GM19099 (cell line): Measurements from ENCODE around the gene CSNK1A1.

Experiments used
- POLR2A ChIP-seq: IDR thresholded peaks from 3 replicates; pipeline ENCODE4 v1.6.1; 2011; ENCODE audit warnings: low read depth; ENCODE audit not compliant: insufficient read length; ENCODE audit errors: extremely low read depth

CSNK1A1 gene

DNA sequence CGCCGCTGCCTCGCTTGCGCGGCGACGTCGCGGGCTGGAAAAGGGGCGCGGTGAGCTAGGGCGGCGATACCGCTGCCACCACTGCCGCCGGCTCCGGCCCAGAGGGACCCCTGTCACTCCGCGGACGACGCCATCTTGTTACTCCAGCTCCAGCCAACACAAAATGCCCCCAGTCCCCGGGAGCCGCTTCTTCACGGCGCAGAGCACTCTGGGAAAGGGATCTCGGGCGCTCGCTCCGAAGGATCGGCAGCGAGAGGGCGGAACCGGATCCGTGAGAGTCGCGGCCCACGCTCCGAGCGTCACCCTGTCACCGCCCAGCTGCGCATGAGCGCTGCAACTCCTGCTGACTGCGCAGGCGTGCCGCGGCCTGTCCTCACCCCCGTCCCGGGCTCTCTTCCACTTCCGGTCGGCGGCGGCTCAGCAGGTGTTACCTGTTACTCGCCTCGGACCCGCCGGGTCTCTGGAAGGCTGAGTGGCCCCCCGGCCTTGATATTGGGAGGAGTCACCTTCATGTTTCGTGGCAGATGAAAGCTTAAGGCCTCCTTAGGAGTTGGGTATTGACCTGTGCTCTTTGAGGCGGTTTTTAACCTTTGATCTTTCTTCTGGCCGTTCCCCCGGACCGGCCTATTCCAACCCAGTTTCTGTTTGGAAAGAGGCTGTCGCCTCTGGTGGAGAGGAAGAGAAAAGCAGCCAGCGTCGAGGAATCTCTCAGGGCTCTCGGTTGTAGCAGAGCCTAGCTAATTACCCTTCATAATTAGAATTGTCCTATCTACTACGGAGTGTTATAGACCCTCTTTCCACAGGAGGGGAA lies at the start of gene CSNK1A1:
CSNK1A1 (minus strand) TSS at position 213 of the 811 bp plus-strand sequence. CDS start 475 bp downstream, outside the sequence.
- peak; percentile 94 for TF ChIP-seq POLR2A

DNA sequence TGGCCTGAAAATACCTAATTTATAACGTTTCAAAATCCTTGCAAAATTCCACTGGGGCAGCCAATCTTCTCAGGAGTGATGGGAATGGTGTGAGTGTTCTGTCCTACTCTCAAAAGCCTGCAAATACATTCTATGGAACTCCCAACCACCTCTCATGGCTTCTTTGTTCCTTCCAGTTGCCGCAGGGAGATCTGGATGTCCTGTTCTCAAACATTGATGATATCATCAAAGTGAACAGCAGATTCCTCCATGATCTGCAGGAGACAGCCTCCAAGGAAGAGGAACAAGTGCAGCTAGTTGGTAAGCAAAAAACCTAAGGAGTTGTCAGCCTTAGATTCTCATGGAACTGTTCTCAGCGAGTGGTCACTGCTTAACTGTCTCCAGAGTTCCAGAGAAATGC lies 49.7 kb upstream of the CSNK1A1 start:
- no peak for TF ChIP-seq POLR2A

- no peak for TF ChIP-seq POLR2A
These were observed 48.1 kb upstream of the CSNK1A1 start for GRCh38 chr5:149599375-149599774.

DNA sequence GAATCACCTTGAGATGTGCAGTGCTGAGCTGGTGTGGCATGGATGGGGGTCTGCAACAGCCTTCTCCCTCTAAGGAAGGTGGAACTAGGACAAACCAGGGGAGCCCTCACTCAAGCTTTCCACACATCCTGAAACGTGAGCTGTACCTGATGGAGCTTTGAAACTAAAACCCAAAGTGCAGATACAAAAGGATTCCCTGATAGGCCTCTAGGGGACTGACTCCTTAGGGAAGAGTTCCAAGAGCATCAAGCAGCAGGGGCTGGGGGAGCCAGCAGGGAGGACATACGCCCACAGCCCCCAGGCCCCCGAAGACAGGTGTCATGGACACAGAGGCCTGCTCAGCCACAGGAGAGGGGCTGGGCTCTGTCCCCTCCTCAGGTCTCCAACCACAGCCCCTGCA lies 47.7 kb upstream of the CSNK1A1 start:
- no peak for TF ChIP-seq POLR2A

- TF ChIP-seq POLR2A = no peak
These were observed 46.4 kb upstream of the CSNK1A1 start for GRCh38 chr5:149597618-149598017.

- no peak for TF ChIP-seq POLR2A
These were observed 45.5 kb upstream of the CSNK1A1 start for GRCh38 chr5:149596712-149597111.

DNA sequence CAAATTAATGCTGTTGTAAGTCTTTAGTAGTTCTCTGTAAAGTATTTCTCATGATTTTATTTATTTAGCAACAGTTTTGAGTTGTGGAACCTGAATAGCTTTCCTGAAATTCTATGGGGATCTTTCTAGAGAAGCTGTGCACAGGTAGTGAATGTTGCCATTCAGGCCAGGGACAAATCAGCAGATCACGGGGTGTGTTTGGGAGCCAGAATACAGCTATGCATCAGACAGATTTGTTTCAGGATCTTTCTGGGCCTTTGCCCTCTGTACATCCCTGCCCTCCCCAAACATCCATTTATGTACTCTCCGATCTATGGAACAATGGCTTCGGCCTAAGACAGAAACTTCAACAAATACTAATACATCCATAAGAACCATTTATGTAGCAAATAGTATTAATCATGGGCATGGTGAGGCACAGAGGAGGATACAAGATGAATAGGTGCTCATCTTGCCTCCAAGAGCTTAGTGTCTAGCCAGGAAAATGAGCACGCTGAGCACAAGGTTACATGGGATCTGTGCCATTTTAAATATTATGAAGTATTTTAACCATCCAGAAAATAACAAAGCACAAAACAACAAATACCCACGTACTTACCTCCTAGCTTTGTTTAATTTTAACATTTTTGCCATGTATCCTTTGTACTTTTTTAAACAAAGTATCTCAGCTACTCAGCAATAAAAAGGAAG lies 43.1 kb upstream of the CSNK1A1 start:
- no peak for TF ChIP-seq POLR2A

DNA sequence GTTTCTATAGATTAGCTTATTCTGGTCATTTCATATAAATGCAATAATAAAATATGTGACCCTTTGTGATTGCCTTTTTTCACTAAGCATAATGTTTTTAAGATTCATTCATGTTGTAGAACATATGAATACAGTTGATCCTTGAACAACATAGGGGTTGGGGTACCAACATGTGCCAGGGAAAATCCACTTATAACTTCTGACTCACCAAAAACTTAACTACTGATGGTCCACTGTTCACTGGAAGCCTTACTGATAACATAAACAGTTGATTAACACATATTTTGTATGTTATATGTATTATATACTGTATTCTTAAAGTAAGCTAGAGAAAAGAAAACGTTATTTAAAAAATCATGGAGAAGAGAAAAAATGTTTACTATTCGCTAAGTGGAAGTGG lies 42.1 kb upstream of the CSNK1A1 start:
- no peak for TF ChIP-seq POLR2A

GRCh38 chr5:149588936-149589335 lies 37.7 kb upstream of the CSNK1A1 start:
- no peak for TF ChIP-seq POLR2A

- no peak for TF ChIP-seq POLR2A
These were observed 35.6 kb upstream of the CSNK1A1 start for GRCh38 chr5:149586708-149587318.

DNA sequence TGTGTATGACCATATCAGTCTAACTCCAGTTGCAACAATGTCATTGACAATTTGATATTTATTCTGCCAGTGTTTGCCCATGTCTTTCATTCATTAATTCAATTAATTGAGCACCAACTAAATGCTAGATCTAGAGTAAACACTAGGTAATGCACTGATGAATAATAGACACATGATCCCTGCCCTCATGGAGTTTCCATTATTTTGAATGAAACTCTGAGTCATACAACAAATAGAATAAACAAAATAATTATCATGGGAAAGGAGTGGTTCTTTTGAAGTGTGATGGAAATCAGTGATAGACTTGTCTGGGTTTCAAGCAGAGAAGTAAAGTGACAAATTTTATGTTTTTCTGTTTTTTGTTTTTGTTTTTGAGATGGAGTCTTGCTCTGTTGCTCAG lies 34.7 kb upstream of the CSNK1A1 start:
- TF ChIP-seq POLR2A = no peak

- TF ChIP-seq POLR2A = no peak
These were observed 32.9 kb upstream of the CSNK1A1 start for GRCh38 chr5:149584121-149584520.

- TF ChIP-seq POLR2A = no peak
These were observed 32.2 kb upstream of the CSNK1A1 start for GRCh38 chr5:149583394-149583793.

- no peak for TF ChIP-seq POLR2A
These were observed 30.9 kb upstream of the CSNK1A1 start for GRCh38 chr5:149581931-149582768.
